ENCODE data around the gene ANKRD44. TPM values are rescaled to one million over a fixed set of nuclear protein-coding genes. Genes with fewer than 3 reads are reported as not detected.

The ANKRD44 gene
- total RNA-seq, 4 donors from 2014 or later: 11.0 to 25.8 (median 23.9) TPM

DNA sequence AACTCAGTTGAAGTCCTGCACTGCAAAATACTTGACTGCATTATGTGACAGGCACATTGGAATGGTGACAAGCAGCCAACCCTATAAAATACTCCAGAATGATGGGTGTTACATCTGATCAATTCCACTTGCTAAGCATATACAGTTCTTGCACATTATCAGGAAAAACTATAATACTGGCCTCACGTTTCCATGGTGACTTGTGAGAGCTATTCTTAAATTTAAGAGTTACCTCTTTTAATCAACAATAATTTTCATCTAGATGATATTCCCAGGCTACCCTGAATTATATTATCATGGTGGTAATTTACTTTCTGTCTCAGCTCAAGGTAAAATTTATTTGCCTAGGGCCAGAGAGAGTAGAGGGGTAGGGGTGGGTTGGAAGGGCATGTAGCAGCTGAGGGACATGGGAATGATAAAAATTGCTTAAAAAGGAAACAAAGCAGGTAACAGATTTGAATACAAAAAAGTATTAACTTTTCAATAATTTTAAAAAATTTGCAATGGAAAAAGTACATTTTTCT lies 251.7 kb downstream of the ANKRD44 start:
- DNase-seq: no peak
- no peaks in the 10 kb centered on the region for H3K4me1 ChIP-seq
- no peaks in the 10 kb centered on the region for H3K27me3 ChIP-seq
- WGBS, 2 donors: 98 to 100% methylated on average over 1 of the region's 1 CpG
- no peaks in the 10 kb centered on the region for H3K9me3 ChIP-seq
- TF ChIP-seq, protein P1, sequence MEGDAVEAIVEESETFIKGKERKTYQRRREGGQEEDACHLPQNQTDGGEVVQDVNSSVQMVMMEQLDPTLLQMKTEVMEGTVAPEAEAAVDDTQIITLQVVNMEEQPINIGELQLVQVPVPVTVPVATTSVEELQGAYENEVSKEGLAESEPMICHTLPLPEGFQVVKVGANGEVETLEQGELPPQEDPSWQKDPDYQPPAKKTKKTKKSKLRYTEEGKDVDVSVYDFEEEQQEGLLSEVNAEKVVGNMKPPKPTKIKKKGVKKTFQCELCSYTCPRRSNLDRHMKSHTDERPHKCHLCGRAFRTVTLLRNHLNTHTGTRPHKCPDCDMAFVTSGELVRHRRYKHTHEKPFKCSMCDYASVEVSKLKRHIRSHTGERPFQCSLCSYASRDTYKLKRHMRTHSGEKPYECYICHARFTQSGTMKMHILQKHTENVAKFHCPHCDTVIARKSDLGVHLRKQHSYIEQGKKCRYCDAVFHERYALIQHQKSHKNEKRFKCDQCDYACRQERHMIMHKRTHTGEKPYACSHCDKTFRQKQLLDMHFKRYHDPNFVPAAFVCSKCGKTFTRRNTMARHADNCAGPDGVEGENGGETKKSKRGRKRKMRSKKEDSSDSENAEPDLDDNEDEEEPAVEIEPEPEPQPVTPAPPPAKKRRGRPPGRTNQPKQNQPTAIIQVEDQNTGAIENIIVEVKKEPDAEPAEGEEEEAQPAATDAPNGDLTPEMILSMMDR (IDR thresholded peaks at IDR 0.05): no peak
- no peak for TF ChIP-seq POLR2A (IDR thresholded peaks at IDR 0.05)
- H3K27ac ChIP-seq: no peak overlapping the region
- intact Hi-C loops (cut with DNase I): no loop called here
- H3K36me3 ChIP-seq: no peaks in the 10 kb centered on the region
- no peak overlapping the region for H3K4me3 ChIP-seq (replicated peaks in 1 of 3)

DNA sequence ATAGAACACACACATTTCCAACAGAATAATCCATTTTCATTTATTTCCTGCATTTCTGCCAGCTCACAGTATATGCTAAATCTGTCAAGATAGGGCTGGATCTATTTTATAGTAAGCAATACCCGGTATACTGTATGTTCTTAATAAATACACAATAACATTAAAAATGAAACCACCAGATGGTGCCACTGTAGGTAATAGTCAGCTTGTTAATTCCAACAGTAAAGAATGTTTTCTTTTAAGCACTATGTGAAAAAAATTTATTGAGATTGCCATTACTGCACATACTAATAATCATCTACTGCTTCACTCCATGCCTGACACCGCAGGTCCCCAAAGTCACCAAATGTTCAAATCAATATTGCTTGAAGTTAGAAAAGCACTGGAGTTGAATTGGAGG lies 252.6 kb downstream of the ANKRD44 start:
- no peak for DNase-seq
- Histone ChIP-seq H3K4me1 (no peaks in the 10 kb centered on the region), H3K9me3 (no peaks in the 10 kb centered on the region), H3K27me3 (no peaks in the 10 kb centered on the region), H3K36me3 (no peaks in the 10 kb centered on the region), H3K4me3 (replicated peaks in 1 of 3) (no peak overlapping the region), H3K27ac (no peak overlapping the region)
- no peak for TF ChIP-seq POLR2A (IDR thresholded peaks at IDR 0.05)
- TF ChIP-seq, protein P1 (IDR thresholded peaks at IDR 0.05): no peak
- intact Hi-C loops (cut with DNase I): no loop called here
- 93 to 97% methylated on average over 2 of the region's 2 CpGs for WGBS, 2 donors

DNA sequence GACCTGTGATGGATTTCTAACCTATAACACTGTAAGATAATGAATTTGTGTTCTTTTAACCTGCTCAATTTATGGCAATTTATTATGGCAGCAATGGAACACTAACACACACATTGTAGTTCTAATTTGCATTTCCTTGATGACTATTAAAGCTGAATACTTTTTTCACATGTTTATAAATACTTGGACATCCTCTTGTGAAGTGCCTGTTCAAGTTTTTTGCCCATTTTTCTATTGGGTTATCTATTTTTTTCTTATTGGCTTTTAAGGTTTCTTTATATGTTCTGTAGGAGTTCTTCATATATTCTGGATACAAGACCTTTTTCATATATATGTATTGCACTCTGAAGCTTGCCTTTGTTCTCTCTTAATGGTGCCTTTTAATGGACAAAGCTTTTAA lies 255.5 kb downstream of the ANKRD44 start:
- H3K4me1 ChIP-seq: no peaks in the 10 kb centered on the region
- no peak overlapping the region for H3K27ac ChIP-seq
- no peaks in the 10 kb centered on the region for H3K36me3 ChIP-seq
- H3K27me3 ChIP-seq: no peaks in the 10 kb centered on the region
- TF ChIP-seq, protein P1 (IDR thresholded peaks at IDR 0.05): no peak
- TF ChIP-seq POLR2A (IDR thresholded peaks at IDR 0.05): no peak
- intact Hi-C loops (cut with DNase I): no loop called here
- no peak for DNase-seq
- H3K4me3 ChIP-seq (replicated peaks in 1 of 3): no peak overlapping the region
- no peaks in the 10 kb centered on the region for H3K9me3 ChIP-seq

DNA sequence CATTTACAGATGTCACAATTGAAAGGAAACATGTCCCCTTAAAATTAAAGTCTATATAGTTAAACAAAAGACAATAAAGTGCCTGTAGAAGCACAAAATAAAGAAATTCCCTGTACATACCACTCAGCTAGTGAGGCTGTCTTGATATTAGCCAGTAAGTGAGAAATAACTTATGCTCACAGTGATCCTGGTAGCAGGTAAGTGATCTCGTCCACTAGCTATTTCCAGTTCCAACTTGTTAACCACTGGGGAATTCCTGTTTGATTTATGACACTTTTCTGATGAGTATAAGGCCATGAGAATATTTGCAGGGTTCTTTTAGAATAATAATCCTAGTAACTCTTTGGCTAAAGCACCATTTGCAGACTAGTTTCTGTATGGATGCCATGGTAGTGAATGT lies 256.1 kb downstream of the ANKRD44 start:
- Histone ChIP-seq H3K9me3 (no peaks in the 10 kb centered on the region), H3K4me3 (replicated peaks in 1 of 3) (no peak overlapping the region), H3K27me3 (no peaks in the 10 kb centered on the region), H3K27ac (no peak overlapping the region), H3K36me3 (no peaks in the 10 kb centered on the region), H3K4me1 (no peaks in the 10 kb centered on the region)
- DNase-seq: no peak
- TF ChIP-seq, protein P1 (IDR thresholded peaks at IDR 0.05): no peak
- no peak for TF ChIP-seq POLR2A (IDR thresholded peaks at IDR 0.05)
- intact Hi-C loops (cut with DNase I): no loop called here
- WGBS, 2 donors: 84 to 89% methylated on average over 1 of the region's 1 CpG

DNA sequence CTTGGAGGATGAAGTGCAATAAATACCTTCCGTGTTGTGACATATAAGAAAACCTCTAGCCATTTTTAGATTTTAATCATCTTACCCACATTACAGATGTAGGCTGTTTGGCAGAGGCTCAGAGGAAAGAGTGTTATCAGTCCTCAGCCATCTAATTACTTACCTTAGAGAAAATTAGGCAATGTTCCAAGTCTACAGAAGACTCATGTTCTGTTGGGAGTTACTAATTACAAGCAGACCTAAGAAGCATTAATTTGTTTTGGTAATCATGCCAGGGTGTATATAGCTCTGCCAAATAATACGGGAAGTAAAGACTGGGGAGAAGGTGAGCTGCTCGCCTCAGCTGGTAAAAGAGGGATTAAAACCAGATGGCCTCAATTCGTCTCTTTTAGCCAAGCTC lies 258.2 kb downstream of the ANKRD44 start:
- H3K36me3 ChIP-seq: no peaks in the 10 kb centered on the region
- WGBS, 2 donors: 82 to 84% methylated on average over 4 of the region's 4 CpGs
- H3K27me3 ChIP-seq: no peaks in the 10 kb centered on the region
- intact Hi-C loops (cut with DNase I): no loop called here
- H3K9me3 ChIP-seq: no peaks in the 10 kb centered on the region
- no peak overlapping the region for H3K27ac ChIP-seq
- TF ChIP-seq, protein P1 (IDR thresholded peaks at IDR 0.05): no peak
- no peak for TF ChIP-seq POLR2A (IDR thresholded peaks at IDR 0.05)
- H3K4me1 ChIP-seq: no peaks in the 10 kb centered on the region
- no peak overlapping the region for H3K4me3 ChIP-seq (replicated peaks in 1 of 3)
- no peak for DNase-seq
